ENCODE data around the gene CXCR4. TPM values are rescaled to one million over a fixed set of nuclear protein-coding genes. Genes with fewer than 3 reads are reported as not detected.
"Not testable (repeated sequence)": the region's sequence is repeated elsewhere in the genome, so short reads cannot be mapped to it uniquely, and the experiment has no call there.

CXCR4 gene
- polyA plus RNA-seq, 1 of the 3 experiments (the other 2 are of a cell fraction): 0.48 TPM

- Histone ChIP-seq H3K27me3 (ENCODE audit: insufficient read depth) (no peaks in the 10 kb centered on the region), H3K4me2 (no peak overlapping the region), H3K79me2 (ENCODE audit: insufficient read depth) (no peaks in the 10 kb centered on the region), H3K9me3 (no peaks in the 10 kb centered on the region), H3F3A (replicated peaks; ENCODE audit: insufficient read depth) (no peaks in the 10 kb centered on the region), H3K4me1 (ENCODE audit: control insufficient read depth in 1 of 2, insufficient read depth in 2 of 2, low read depth in 1 of 2, low read length in 1 of 2) (no peaks in the 10 kb centered on the region), H3K27ac (ENCODE audit: low read depth in 2 of 2, low read length in 1 of 2) (no peak overlapping the region), H3K36me3 (replicated peaks in 1 of 2; ENCODE audit: control insufficient read depth in 1 of 2, insufficient read depth in 2 of 2, low read length in 1 of 2) (no peaks in the 10 kb centered on the region), H3K4me3 (ENCODE audit: low read depth in 2 of 2, low read length in 1 of 2) (no peak overlapping the region), H2AFZ (ENCODE audit: low read depth) (no peak overlapping the region), H3K9ac (no peak overlapping the region), H3K9me2 (no peaks in the 10 kb centered on the region), H4K20me1 (ENCODE audit: insufficient read depth) (no peaks in the 10 kb centered on the region)
- TF ChIP-seq ELF1 (IDR thresholded peaks at IDR 0.05) (no peak), USF1 (IDR thresholded peaks at IDR 0.05; ENCODE audit: borderline replicate concordance, low read depth) (no peak), FOSL2 (IDR thresholded peaks at IDR 0.05; ENCODE audit: borderline replicate concordance, low read depth) (no peak), JUND (IDR thresholded peaks at IDR 0.05) (no peak)
- DNase-seq: no peak
- ChIA-PET CTCF (no interaction called here), POLR2A (no interaction called here)
- WGBS (ENCODE audit: low lambda C conversion rate): 19% methylated on average over 3 of the region's 3 CpGs
Measured at GRCh38 chr2:136093583-136093982, 24.4 kb downstream of the CXCR4 start.

- Histone ChIP-seq H3K4me3 (ENCODE audit: low read depth in 2 of 2, low read length in 1 of 2) (no peak overlapping the region), H3K79me2 (ENCODE audit: insufficient read depth) (no peaks in the 10 kb centered on the region), H3F3A (replicated peaks; ENCODE audit: insufficient read depth) (no peaks in the 10 kb centered on the region), H3K27ac (ENCODE audit: low read depth in 2 of 2, low read length in 1 of 2) (no peak overlapping the region), H3K36me3 (replicated peaks in 1 of 2; ENCODE audit: control insufficient read depth in 1 of 2, insufficient read depth in 2 of 2, low read length in 1 of 2) (no peaks in the 10 kb centered on the region), H3K4me2 (no peak overlapping the region), H3K4me1 (ENCODE audit: control insufficient read depth in 1 of 2, insufficient read depth in 2 of 2, low read depth in 1 of 2, low read length in 1 of 2) (no peaks in the 10 kb centered on the region), H4K20me1 (ENCODE audit: insufficient read depth) (no peaks in the 10 kb centered on the region), H3K9me2 (no peaks in the 10 kb centered on the region), H3K27me3 (ENCODE audit: insufficient read depth) (no peaks in the 10 kb centered on the region), H2AFZ (ENCODE audit: low read depth) (no peak overlapping the region), H3K9ac (no peak overlapping the region), H3K9me3 (no peaks in the 10 kb centered on the region)
- CTCF ChIA-PET: interaction anchor here (1.3 to 1.4 kb wide), 2 partner anchors 21 to 94 kb away, joined by 3 read pairs; no protein-coding TSS in a partner anchor
- TF ChIP-seq NFIC (IDR thresholded peaks at IDR 0.05; ENCODE audit: borderline replicate concordance) (no peak), JUND (IDR thresholded peaks at IDR 0.05) (no peak), CTCF (IDR thresholded peaks at IDR 0.05) (no peak), FOXJ3 (CRISPR knock-in tag; IDR thresholded peaks at IDR 0.05) (no peak), MAX (IDR thresholded peaks at IDR 0.05; ENCODE audit: low read depth) (no peak), POLR2AphosphoS5 (IDR thresholded peaks at IDR 0.05; ENCODE audit: low read depth, low read length) (no peak)
- WGBS (ENCODE audit: low lambda C conversion rate): 13% methylated on average over 1 of the region's 1 CpG
- POLR2A ChIA-PET: no interaction called here
- no peak for DNase-seq
Measured at GRCh38 chr2:136091899-136092298, 26.1 kb downstream of the CXCR4 start.

GRCh38 chr2:136087901-136088460 is 30.0 kb downstream of the CXCR4 start:
- H3K9me2 ChIP-seq; H3F3A ChIP-seq (replicated peaks; ENCODE audit: insufficient read depth); H3K27ac ChIP-seq (ENCODE audit: low read depth in 2 of 2, low read length in 1 of 2); H3K4me3 ChIP-seq (ENCODE audit: low read depth in 2 of 2, low read length in 1 of 2); H3K9me3 ChIP-seq; H3K4me2 ChIP-seq; H3K9ac ChIP-seq; H3K27me3 ChIP-seq (ENCODE audit: insufficient read depth); H3K4me1 ChIP-seq (ENCODE audit: control insufficient read depth in 1 of 2, insufficient read depth in 2 of 2, low read depth in 1 of 2, low read length in 1 of 2); H3K79me2 ChIP-seq (ENCODE audit: insufficient read depth); DNase-seq; H2AFZ ChIP-seq (ENCODE audit: low read depth); CTCF ChIA-PET; H3K36me3 ChIP-seq (replicated peaks in 1 of 2; ENCODE audit: control insufficient read depth in 1 of 2, insufficient read depth in 2 of 2, low read length in 1 of 2); H4K20me1 ChIP-seq (ENCODE audit: insufficient read depth); POLR2A ChIA-PET: not testable (repeated sequence)
- 83% methylated on average over 27 of the region's 43 CpGs for WGBS (ENCODE audit: low lambda C conversion rate)

All from SK-N-SH (cell line).